ENCODE data around the gene RBL2.

GRCh38 chr16:53519417-53520091 is 85.3 kb downstream of the RBL2 start:
- TF ChIP-seq ZNF143 (CRISPR knock-in tag; IDR thresholded peaks at IDR 0.05): no peak
- no peak for TF ChIP-seq MTA2 (IDR thresholded peaks at IDR 0.05; ENCODE audit: low read depth)
- no peak for TF ChIP-seq PHF21A (IDR thresholded peaks at IDR 0.05; ENCODE audit: borderline replicate concordance, low read depth)
- no peak for TF ChIP-seq STAT5B (CRISPR knock-in tag; IDR thresholded peaks at IDR 0.05)
- TF ChIP-seq, protein P1, sequence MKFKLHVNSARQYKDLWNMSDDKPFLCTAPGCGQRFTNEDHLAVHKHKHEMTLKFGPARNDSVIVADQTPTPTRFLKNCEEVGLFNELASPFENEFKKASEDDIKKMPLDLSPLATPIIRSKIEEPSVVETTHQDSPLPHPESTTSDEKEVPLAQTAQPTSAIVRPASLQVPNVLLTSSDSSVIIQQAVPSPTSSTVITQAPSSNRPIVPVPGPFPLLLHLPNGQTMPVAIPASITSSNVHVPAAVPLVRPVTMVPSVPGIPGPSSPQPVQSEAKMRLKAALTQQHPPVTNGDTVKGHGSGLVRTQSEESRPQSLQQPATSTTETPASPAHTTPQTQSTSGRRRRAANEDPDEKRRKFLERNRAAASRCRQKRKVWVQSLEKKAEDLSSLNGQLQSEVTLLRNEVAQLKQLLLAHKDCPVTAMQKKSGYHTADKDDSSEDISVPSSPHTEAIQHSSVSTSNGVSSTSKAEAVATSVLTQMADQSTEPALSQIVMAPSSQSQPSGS (CRISPR knock-in tag; IDR thresholded peaks at IDR 0.05): no peak
- no peak for TF ChIP-seq POLR2AphosphoS5 (IDR thresholded peaks at IDR 0.05; ENCODE audit: control insufficient read depth, insufficient read depth, low read depth, low read length)
- TF ChIP-seq ETV6 (IDR thresholded peaks at IDR 0.05; ENCODE audit: borderline replicate concordance in 1 of 2, low read depth in 2 of 2, low read length in 1 of 2): no peak
- TF ChIP-seq ETV6 (CRISPR knock-in tag; IDR thresholded peaks at IDR 0.05; ENCODE audit: borderline replicate concordance): no peak
- TF ChIP-seq ZBTB8A (IDR thresholded peaks at IDR 0.05; ENCODE audit: partially characterized antibody): no peak
- TF ChIP-seq ELF1 (tag; IDR thresholded peaks at IDR 0.05): no peak
- no peak for TF ChIP-seq ZEB2 (IDR thresholded peaks at IDR 0.05)
- no peak for TF ChIP-seq ZKSCAN3 (CRISPR knock-in tag; IDR thresholded peaks at IDR 0.05)
- no peak for TF ChIP-seq SREBF2 (CRISPR knock-in tag; IDR thresholded peaks at IDR 0.05)
- no peak for TF ChIP-seq JUNB (CRISPR knock-in tag; conservative IDR thresholded peaks at IDR 0.05)
